Myocyte (in vitro differentiated cells): ENCODE measurements around the gene SEL1L3. TPM values are rescaled to one million over a fixed set of nuclear protein-coding genes. Genes with fewer than 3 reads are reported as not detected.

ENCODE experiments used
- DNase-seq: peaks from one replicate; pipeline ENCODE4 v3.0.0-alpha.2; 2012; ENCODE audit warnings: low read depth
- total RNA-seq: library from RNA; depleted of rRNA; stranded (reverse); fragments of >200 nt; gene quantifications from 2 replicates; pipeline ENCODE4 v1.2.3, GENCODE V29; 2014

Gene SEL1L3
- total RNA-seq, 1 donor from 2014 or later: 6.8 TPM

- DNase-seq: no peak
Observed at GRCh38 chr4:25795091-25795490, 67.7 kb downstream of the SEL1L3 start.

GRCh38 chr4:25792876-25793275, 69.9 kb downstream of the SEL1L3 start:
- no peak for DNase-seq

- DNase-seq: no peak
Observed at GRCh38 chr4:25792200-25792791, 70.5 kb downstream of the SEL1L3 start.

GRCh38 chr4:25790024-25790423, 72.8 kb downstream of the SEL1L3 start:
- DNase-seq: no peak

GRCh38 chr4:25788703-25789238, 74.0 kb downstream of the SEL1L3 start:
- no peak for DNase-seq

- peak; percentile 28 for DNase-seq
Observed at GRCh38 chr4:25786497-25787065, 76.2 kb downstream of the SEL1L3 start.

- DNase-seq: no peak
Observed at GRCh38 chr4:25783943-25784342, 78.8 kb downstream of the SEL1L3 start.

GRCh38 chr4:25783126-25783525, 79.7 kb downstream of the SEL1L3 start:
- no peak for DNase-seq

- no peak for DNase-seq
Observed at GRCh38 chr4:25782482-25782881, 80.3 kb downstream of the SEL1L3 start.

GRCh38 chr4:25779021-25779420, 83.8 kb downstream of the SEL1L3 start:
- no peak for DNase-seq

- no peak for DNase-seq
Observed at GRCh38 chr4:25776795-25777194, 86.0 kb downstream of the SEL1L3 start.

GRCh38 chr4:25775166-25775565, 87.6 kb downstream of the SEL1L3 start:
- no peak for DNase-seq

- no peak for DNase-seq
Observed at GRCh38 chr4:25773358-25773757, 89.4 kb downstream of the SEL1L3 start.

- DNase-seq: no peak
Observed at GRCh38 chr4:25771672-25772071, 91.1 kb downstream of the SEL1L3 start.

- DNase-seq: no peak
Observed at GRCh38 chr4:25770847-25771246, 91.9 kb downstream of the SEL1L3 start.

GRCh38 chr4:25769251-25769650, 93.5 kb downstream of the SEL1L3 start:
- DNase-seq: peak; percentile 20

- peak; percentile 79 for DNase-seq
Observed at GRCh38 chr4:25767877-25768725, 94.7 kb downstream of the SEL1L3 start.

GRCh38 chr4:25760518-25761157, 102.2 kb downstream of the SEL1L3 start:
- no peak for DNase-seq

GRCh38 chr4:25760048-25760447, 102.7 kb downstream of the SEL1L3 start:
- DNase-seq: no peak

GRCh38 chr4:25759101-25759500, 103.7 kb downstream of the SEL1L3 start:
- no peak for DNase-seq

GRCh38 chr4:25757452-25757851, 105.3 kb downstream of the SEL1L3 start:
- no peak for DNase-seq

GRCh38 chr4:25756503-25756902, 106.3 kb downstream of the SEL1L3 start:
- DNase-seq: no peak
